Measurements from ENCODE around the gene PRKAG2.

DNA sequence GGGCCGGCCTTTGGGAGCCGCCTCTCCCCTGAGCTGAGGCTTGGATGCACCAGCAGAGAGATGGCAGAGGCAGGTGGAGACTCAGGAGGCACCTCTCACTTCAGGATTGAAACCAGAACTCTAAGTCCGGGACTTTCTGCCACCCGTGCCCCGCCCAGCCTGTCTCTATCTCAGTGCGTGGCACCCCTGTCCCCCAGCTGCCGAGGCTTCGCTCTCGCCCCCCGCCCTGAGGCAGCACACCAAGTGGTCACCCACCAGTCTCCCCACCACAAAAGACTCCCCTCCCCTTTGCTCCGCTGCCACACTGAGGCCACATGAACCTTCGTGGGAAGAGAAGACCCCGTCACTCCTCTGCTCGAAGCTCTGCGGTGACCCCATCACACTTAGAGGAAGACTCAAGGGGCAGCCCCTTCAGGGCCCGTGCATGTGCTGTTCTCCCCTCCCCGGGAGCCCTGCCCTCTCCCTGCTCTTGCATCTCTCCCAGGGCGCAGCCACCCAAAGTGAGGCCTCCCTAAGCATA, 166.7 kb downstream of the PRKAG2 start:
- no peak for TF ChIP-seq GATA2 (IDR thresholded peaks at IDR 0.05; ENCODE audit: low read depth, low read length)
- TF ChIP-seq GATA3 (IDR thresholded peaks at IDR 0.05; ENCODE audit: low read depth, low read length), result no peak

Measured in SH-SY5Y (cell line).